CD4-positive, alpha-beta T cell (primary cell): ENCODE results near the gene DPPA5. TPM values are rescaled to one million over a fixed set of nuclear protein-coding genes. Genes with fewer than 3 reads are reported as not detected.
"Not testable (repeated sequence)": the region's sequence is repeated elsewhere in the genome, so short reads cannot be mapped to it uniquely, and the experiment has no call there.

Source experiments
- ATAC-seq: fragments of 200-7000 bp; cut with Tn5 transposase; one replicate; pipeline ENCODE4 v1.10.0; 2022; ENCODE audit warnings: mild to moderate bottlenecking; ENCODE audit not compliant: poor library complexity
- CTCF ChIA-PET: fragments of 350-600 bp; sonication (Branson Sonifier 250); formaldehyde crosslinking; loops from one replicate; lab custom pipeline; 2021; ENCODE audit warnings: antibody characterized with exemption, inconsistent platforms; lab: Charles Lee
- POLR2A ChIA-PET: fragments of 350-600 bp; sonication (Branson Sonifier 250); formaldehyde crosslinking; loops from one replicate; lab custom pipeline; 2021; ENCODE audit warnings: antibody characterized with exemption, inconsistent platforms; lab: Charles Lee
- DNase-seq, 14 experiments: peaks; one replicate each; pipeline ENCODE4 v3.0.0-alpha.2; 2013 to 2020; ENCODE audit warnings: mixed read lengths in 2 of 14
- H3K27ac ChIP-seq, 2 donors: one replicate each; pipeline versions ENCODE4 v1.5.1 to v1.7.0; 2013; ENCODE audit warnings: low read length in 2 of 2, low read depth in 1 of 2, mild to moderate bottlenecking in 1 of 2
- H3K27me3 ChIP-seq, 2 experiments: 1 replicate in 1 of 2; 2 replicates in 1 of 2; pipeline versions ENCODE4 v1.6.1 to v1.7.0; 2013; ENCODE audit warnings: low read length in 2 of 2, control low read depth in 1 of 2, mild to moderate bottlenecking in 1 of 2, moderate library complexity in 1 of 2; ENCODE audit not compliant: insufficient read depth in 2 of 2, control insufficient read depth in 1 of 2
- H3K36me3 ChIP-seq: one replicate; pipeline ENCODE4 v1.6.1; 2013; ENCODE audit warnings: low read length, control low read depth; ENCODE audit not compliant: insufficient read depth
- H3K4me1 ChIP-seq: one replicate; pipeline ENCODE4 v1.6.1; 2013; ENCODE audit warnings: low read length, control low read depth; ENCODE audit not compliant: insufficient read depth
- H3K4me3 ChIP-seq: one replicate; pipeline ENCODE4 v1.5.1; 2013; ENCODE audit warnings: mild to moderate bottlenecking, low read length, moderate library complexity
- H3K9me3 ChIP-seq, 2 experiments: 1 replicate in 1 of 2; 2 replicates in 1 of 2; pipeline versions ENCODE4 v1.6.1 to v1.7.0; 2013; ENCODE audit warnings: low read length in 2 of 2, mild to moderate bottlenecking in 2 of 2, control low read depth in 1 of 2, moderate library complexity in 1 of 2; ENCODE audit not compliant: control insufficient read depth in 1 of 2, insufficient read depth in 1 of 2
- H3K27ac Mint-ChIP-seq: one replicate; pipeline ENCODE4 v1.8.0; 2020; ENCODE audit warnings: mixed read lengths
- H3K27me3 Mint-ChIP-seq: one replicate; pipeline ENCODE4 v1.8.0; 2021; ENCODE audit warnings: mixed read lengths
- H3K36me3 Mint-ChIP-seq: one replicate; pipeline ENCODE4 v1.8.0; 2021; ENCODE audit warnings: low read depth, mixed read lengths
- H3K4me1 Mint-ChIP-seq: one replicate; pipeline ENCODE4 v1.8.0; 2021; ENCODE audit warnings: low read depth, mixed read lengths
- H3K4me3 Mint-ChIP-seq: one replicate; pipeline ENCODE4 v1.8.0; 2020; ENCODE audit warnings: mild to moderate bottlenecking, mixed read lengths
- H3K9me3 Mint-ChIP-seq: one replicate; pipeline ENCODE4 v1.8.0; 2020; ENCODE audit warnings: mixed read lengths
- intact Hi-C, 2 experiments: fragments of 100-400 bp; cut with DNase I in 1 of 2; cut with micrococcal nuclease in 1 of 2; formaldehyde crosslinking; loops; one replicate each; pipeline versions ENCODE4 v1.15.1 to v1.9.0; 2023 to 2025; cut with DNase I, micrococcal nuclease
- total RNA-seq, 174 experiments: library from RNA in 2 of 174; stranded (reverse) in 2 of 174; gene quantifications; one replicate each; pipeline ENCODE4 v1.2.3 and lab custom pipeline; 2021 to 2026
- TF ChIP-seq, protein P1 (sequence below): fragments of 200-600 bp; IDR thresholded peaks from one replicate; pipeline ENCODE4 v1.8.0; 2022; ENCODE audit warnings: antibody characterized with exemption, mild to moderate bottlenecking

DPPA5 gene
- total RNA-seq, 2 experiments from 2014 or later: not detected

DNA sequence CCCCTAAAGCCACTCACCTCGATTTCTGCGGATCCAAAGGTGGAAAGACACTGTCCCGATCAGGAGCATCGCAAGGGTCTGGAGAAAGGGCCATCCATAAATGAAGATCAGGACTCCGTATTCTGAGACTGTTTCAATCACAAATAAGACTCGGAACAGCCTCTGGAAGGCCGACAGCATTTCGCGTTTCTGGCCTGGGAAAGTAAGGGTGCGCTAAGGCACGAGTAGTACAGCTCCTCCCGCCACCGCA, 44.6 kb downstream of the DPPA5 start:
- Histone ChIP-seq H3K36me3 (no peaks in the 10 kb centered on the region), H3K4me3 (peak overlapping the region; percentile 90), H3K9me3 (peaks cover 0 to under 1% of the 10 kb centered on the region in 2 experiments), H3K27me3 (peaks cover 0 to 3% of the 10 kb centered on the region in 2 experiments), H3K27ac (no peak overlapping the region), H3K4me1 (peaks cover 17% of the 10 kb centered on the region)
- H3K9me3 Mint-ChIP-seq: no peaks in the 10 kb centered on the region
- peak overlapping the region; percentile 64 for H3K27ac Mint-ChIP-seq
- peak overlapping the region; percentile 95 for H3K4me3 Mint-ChIP-seq
- intact Hi-C loops: no loop called here
- ChIA-PET POLR2A (no interaction called here), CTCF (no interaction called here)
- peaks cover 15% of the 10 kb centered on the region for H3K4me1 Mint-ChIP-seq
- DNase-seq (no peak), ATAC-seq (peak; percentile 37)
- TF ChIP-seq, protein P1, sequence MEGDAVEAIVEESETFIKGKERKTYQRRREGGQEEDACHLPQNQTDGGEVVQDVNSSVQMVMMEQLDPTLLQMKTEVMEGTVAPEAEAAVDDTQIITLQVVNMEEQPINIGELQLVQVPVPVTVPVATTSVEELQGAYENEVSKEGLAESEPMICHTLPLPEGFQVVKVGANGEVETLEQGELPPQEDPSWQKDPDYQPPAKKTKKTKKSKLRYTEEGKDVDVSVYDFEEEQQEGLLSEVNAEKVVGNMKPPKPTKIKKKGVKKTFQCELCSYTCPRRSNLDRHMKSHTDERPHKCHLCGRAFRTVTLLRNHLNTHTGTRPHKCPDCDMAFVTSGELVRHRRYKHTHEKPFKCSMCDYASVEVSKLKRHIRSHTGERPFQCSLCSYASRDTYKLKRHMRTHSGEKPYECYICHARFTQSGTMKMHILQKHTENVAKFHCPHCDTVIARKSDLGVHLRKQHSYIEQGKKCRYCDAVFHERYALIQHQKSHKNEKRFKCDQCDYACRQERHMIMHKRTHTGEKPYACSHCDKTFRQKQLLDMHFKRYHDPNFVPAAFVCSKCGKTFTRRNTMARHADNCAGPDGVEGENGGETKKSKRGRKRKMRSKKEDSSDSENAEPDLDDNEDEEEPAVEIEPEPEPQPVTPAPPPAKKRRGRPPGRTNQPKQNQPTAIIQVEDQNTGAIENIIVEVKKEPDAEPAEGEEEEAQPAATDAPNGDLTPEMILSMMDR: no peak
- peaks cover 51% of the 10 kb centered on the region for H3K27me3 Mint-ChIP-seq
- H3K36me3 Mint-ChIP-seq: peaks cover 6% of the 10 kb centered on the region

DNA sequence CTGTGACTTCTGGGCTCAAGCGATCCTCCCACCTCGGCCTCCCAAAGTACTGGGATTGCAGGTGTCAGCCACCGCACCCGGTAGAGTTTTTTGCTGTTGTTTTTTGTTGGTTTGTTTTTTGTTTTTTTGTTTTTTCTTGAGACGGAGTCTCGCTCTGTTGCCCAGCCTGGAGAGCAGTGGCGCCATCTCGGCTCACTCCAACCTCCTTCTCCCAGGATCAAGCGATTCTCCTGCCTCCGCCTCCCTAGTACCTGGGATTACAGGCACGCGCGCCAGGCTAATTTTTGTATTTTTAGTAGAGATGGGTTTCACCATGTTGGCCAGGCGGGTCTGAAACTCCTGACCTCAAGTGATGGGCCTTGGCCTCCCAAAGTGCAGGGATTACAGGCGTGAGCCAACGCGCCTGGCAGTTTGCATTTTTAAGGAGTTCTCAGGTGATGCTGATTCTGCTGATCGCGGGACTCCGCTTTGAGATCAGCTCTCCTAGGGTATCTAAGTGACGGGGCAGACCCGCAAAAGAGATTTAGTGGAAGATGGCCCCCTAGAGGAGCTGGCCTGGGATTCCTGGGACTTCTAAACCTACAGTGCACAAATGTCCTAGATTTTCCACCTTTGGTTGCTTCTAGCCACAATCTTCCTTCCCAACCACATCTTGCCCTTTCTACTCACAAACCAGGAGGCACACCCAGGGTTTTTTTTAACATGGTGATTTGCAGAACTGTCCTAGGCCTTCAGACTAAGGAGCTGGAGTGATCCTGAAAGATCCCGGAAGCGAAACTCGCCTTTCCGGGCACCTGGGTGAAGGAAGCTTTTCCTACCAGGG, 45.2 kb downstream of the DPPA5 start:
- peak in 1 of 14 experiments; percentile 4 for DNase-seq
- H3K4me3 Mint-ChIP-seq: peak overlapping the region; percentile 95
- ChIA-PET POLR2A (no interaction called here), CTCF (no interaction called here)
- Histone ChIP-seq H3K27ac (no peak overlapping the region), H3K9me3 (no peaks in the 10 kb centered on the region), H3K27me3 (no peaks in the 10 kb centered on the region), H3K4me1 (peaks cover 17% of the 10 kb centered on the region), H3K4me3 (peak overlapping the region; percentile 90), H3K36me3 (no peaks in the 10 kb centered on the region)
- H3K27me3 Mint-ChIP-seq: peaks cover 47% of the 10 kb centered on the region
- ATAC-seq: no peak
- H3K4me1 Mint-ChIP-seq: peaks cover 15% of the 10 kb centered on the region
- intact Hi-C loops: no loop called here
- H3K36me3 Mint-ChIP-seq: peaks cover 6% of the 10 kb centered on the region
- H3K9me3 Mint-ChIP-seq: no peaks in the 10 kb centered on the region
- TF ChIP-seq, protein P1: no peak
- H3K27ac Mint-ChIP-seq: peak overlapping the region; percentile 64

DNA sequence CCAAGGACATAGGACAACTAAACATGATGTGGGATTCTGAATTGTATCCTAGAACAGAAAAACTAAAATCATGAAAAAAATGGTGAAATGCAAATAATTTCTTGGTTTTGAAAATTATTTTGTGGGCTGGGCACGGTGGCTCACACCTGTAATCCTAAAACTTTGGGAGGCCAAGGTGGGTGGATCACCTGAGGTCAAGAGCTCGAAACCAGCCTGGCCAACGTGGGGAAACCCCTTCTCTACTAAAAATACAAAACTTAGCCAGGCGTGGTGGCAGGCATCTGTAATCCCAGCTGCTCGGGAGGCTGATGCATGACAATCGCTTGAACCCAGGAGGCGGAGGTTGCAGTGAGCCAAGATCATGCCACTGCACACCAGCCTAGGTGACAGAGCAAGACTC, 50.3 kb downstream of the DPPA5 start:
- H3K36me3 Mint-ChIP-seq, POLR2A ChIA-PET, intact Hi-C loops, H3K9me3 ChIP-seq, H3K27me3 ChIP-seq, H3K27me3 Mint-ChIP-seq, H3K4me3 ChIP-seq, H3K27ac Mint-ChIP-seq, H3K4me1 ChIP-seq, ATAC-seq, CTCF ChIA-PET, H3K9me3 Mint-ChIP-seq, H3K4me1 Mint-ChIP-seq, H3K27ac ChIP-seq, DNase-seq, H3K4me3 Mint-ChIP-seq, H3K36me3 ChIP-seq: not testable (repeated sequence)

Other genes starting within 250 kb of the DPPA5 start
- not detected for gene KHDC1L, start 128.8 kb downstream of the DPPA5 start, total RNA-seq
- 1 to 10 TPM in 1 of 2 experiments, under 1 TPM in 1; 0.71 to 1.2 TPM for gene KHDC1, start 91.1 kb downstream of the DPPA5 start, total RNA-seq
- not detected for gene KHDC3L, start 8.4 kb upstream of the DPPA5 start, total RNA-seq
- gene OOEP, start 15.6 kb upstream of the DPPA5 start, total RNA-seq: under 1 TPM; 0.38 to 0.50 TPM
- gene DDX43, start 40.6 kb upstream of the DPPA5 start, total RNA-seq: 1 to 10 TPM; 2.2 to 2.5 TPM
- 10 to 100 TPM; 11.0 to 11.9 TPM for gene CGAS, start 98.0 kb upstream of the DPPA5 start, total RNA-seq
- 10 to 100 TPM; 47.9 to 48.0 TPM for gene MTO1, start 107.5 kb upstream of the DPPA5 start, total RNA-seq
- gene EEF1A1, start 166.8 kb upstream of the DPPA5 start, total RNA-seq: over 10,000 TPM; 15,669 to 16,465 TPM